K562 (cell line): ENCODE data around the gene TSPAN18. TPM values are rescaled to one million over a fixed set of nuclear protein-coding genes. Genes with fewer than 3 reads are reported as not detected.

ENCODE experiments used
- ATAC-seq: fragments of 200-7000 bp; cut with Tn5 transposase; 3 replicates; pipeline ENCODE4 v1.9.1; 2020; ENCODE audit warnings: moderate library complexity
- BruUV-seq: library from RNA; stranded (reverse); fragments of 400-500 nt; replicated peaks from 2 replicates; lab custom pipeline; 2021; lab: Mats Ljungman, UMichigan
- CTCF ChIA-PET: fragments of 300-600 bp; formaldehyde crosslinking; extraction: SDS; loops from one replicate; lab custom pipeline; 2021; ENCODE audit warnings: low intra/inter-chr PET ratio; lab: Yijun Ruan, JAX
- POLR2A ChIA-PET: fragments of 300-600, 350-650 bp; sonication (Branson Sonifier 250); formaldehyde crosslinking; extraction: SDS; loops from one replicate; lab custom pipeline; 2021; ENCODE audit warnings: antibody characterized with exemption, inconsistent platforms; lab: Yijun Ruan, JAX
- DNase-seq, 4 experiments: peaks; one replicate each; pipeline versions ENCODE4 v3.0.0 to v3.0.0-alpha.2; 2011 to 2018; ENCODE audit warnings: low spot score in 3 of 4, mixed read lengths in 3 of 4; ENCODE audit errors: extremely low read depth in 1 of 4
- FAIRE-seq: peaks from 2 replicates; lab custom pipeline; 2011; peaks lifted over from hg19 to GRCh38; lab: Jason Lieb, UNC
- H2AFZ ChIP-seq: 2 replicates; pipeline ENCODE4 v1.6.0; 2011; ENCODE audit warnings: low read depth, low read length, control low read depth, inconsistent platforms
- H3K27ac ChIP-seq: fragments of 200-600 bp; 3 replicates; pipeline ENCODE4 v1.8.0; 2011; ENCODE audit warnings: low read depth, mild to moderate bottlenecking, control low read depth, inconsistent platforms, low read length, moderate library complexity, mixed read lengths; ENCODE audit errors: extremely low read depth
- H3K27me3 ChIP-seq, 2 experiments: fragments of 300-600 bp in 1 of 2; 2 replicates in 1 of 2; 3 replicates in 1 of 2; pipeline versions ENCODE4 v1.6.0 to v1.8.0; 2011; ENCODE audit warnings: inconsistent platforms in 2 of 2, low read length in 2 of 2, mild to moderate bottlenecking in 1 of 2, mixed read lengths in 1 of 2, moderate library complexity in 1 of 2; ENCODE audit not compliant: control insufficient read depth in 2 of 2, insufficient read depth in 2 of 2
- H3K36me3 ChIP-seq: fragments of 300-600 bp; 3 replicates; pipeline ENCODE4 v1.8.0; 2011; ENCODE audit warnings: mild to moderate bottlenecking, low read length, inconsistent platforms; ENCODE audit not compliant: control insufficient read depth, insufficient read depth
- H3K4me1 ChIP-seq, 2 experiments: fragments of 200-600 bp in 1 of 2; replicated peaks in 1 of 2; 2 replicates in 1 of 2; 3 replicates in 1 of 2; pipeline versions ENCODE4 v1.5.1 to v1.8.0; 2011; ENCODE audit warnings: inconsistent platforms in 2 of 2, low read length in 2 of 2, mild to moderate bottlenecking in 1 of 2, mixed read lengths in 1 of 2, moderate library complexity in 1 of 2; ENCODE audit not compliant: control insufficient read depth in 2 of 2, insufficient read depth in 2 of 2
- H3K4me2 ChIP-seq: 2 replicates; pipeline ENCODE4 v1.6.1; 2011; ENCODE audit warnings: low read length, control low read depth, inconsistent platforms, mixed read lengths; ENCODE audit not compliant: insufficient read depth
- H3K4me3 ChIP-seq: fragments of 200-600 bp; sonication (generic), shearing (Covaris generic); 2 replicates; pipeline ENCODE4 v1.5.1; 2016; ENCODE audit warnings: control low read depth, inconsistent platforms
- H3K79me2 ChIP-seq: fragments of 200-600 bp; 3 replicates; pipeline ENCODE4 v1.8.0; 2011; ENCODE audit warnings: low read length, inconsistent platforms; ENCODE audit not compliant: control insufficient read depth, insufficient read depth
- H3K9ac ChIP-seq, 2 experiments: 2 replicates each; pipeline versions ENCODE4 v1.6.0 to v1.6.1; 2011; ENCODE audit warnings: low read depth in 2 of 2, low read length in 2 of 2, control low read depth in 1 of 2, inconsistent platforms in 1 of 2, mild to moderate bottlenecking in 1 of 2, mixed read lengths in 1 of 2; ENCODE audit not compliant: insufficient read depth in 1 of 2
- H3K9me1 ChIP-seq: one replicate; pipeline ENCODE4 v1.6.0; 2011; ENCODE audit warnings: inconsistent platforms, mild to moderate bottlenecking, low read length, moderate library complexity; ENCODE audit not compliant: control insufficient read depth, insufficient read depth
- H3K9me3 ChIP-seq: replicated peaks from 2 replicates; pipeline ENCODE4 v1.5.1; 2011; ENCODE audit warnings: low read depth, low read length, inconsistent platforms; ENCODE audit not compliant: control insufficient read depth, insufficient read depth
- H4K20me1 ChIP-seq: replicated peaks from 2 replicates; pipeline ENCODE4 v1.6.1; 2011; ENCODE audit warnings: low read length, inconsistent platforms, mixed read lengths; ENCODE audit not compliant: control insufficient read depth, insufficient read depth
- NFATC3 ChIP-seq: fragments of 450-650 bp; IDR thresholded peaks from 2 replicates; pipeline ENCODE4 v1.6.1; 2017; ENCODE audit warnings: mild to moderate bottlenecking
- RBM25 ChIP-seq: fragments of 200-400 bp; formaldehyde crosslinking; IDR thresholded peaks from 2 replicates; pipeline ENCODE4 v1.6.1; 2018; ENCODE audit warnings: low read length, low read depth, moderate library complexity; ENCODE audit not compliant: severe bottlenecking
- SAP30 ChIP-seq: fragments of 200-600 bp; sonication (generic); IDR thresholded peaks from 2 replicates; pipeline ENCODE4 v1.6.1; 2012; ENCODE audit warnings: borderline replicate concordance, low read depth, mild to moderate bottlenecking, moderate library complexity, low read length, control low read depth, inconsistent platforms; ENCODE audit not compliant: insufficient read depth, poor library complexity, severe bottlenecking
- SIN3B ChIP-seq: fragments of 450-650 bp; IDR thresholded peaks from 2 replicates; pipeline ENCODE4 v1.6.1; 2017; ENCODE audit warnings: low read depth, mild to moderate bottlenecking, moderate library complexity
- ZBTB43 ChIP-seq: sonication (generic); formaldehyde crosslinking; IDR thresholded peaks from 2 replicates; pipeline ENCODE4 v1.8.0; 2023; ENCODE audit warnings: mild to moderate bottlenecking, missing genetic modification reagents
- ZNF140 ChIP-seq: fragments of 250-450 bp; sonication (Bioruptor Pico); IDR thresholded peaks from 2 replicates; pipeline ENCODE4 v1.8.0; 2021; ENCODE audit warnings: moderate library complexity, mild to moderate bottlenecking, inconsistent platforms
- ZNF583 ChIP-seq: fragments of 250-450 bp; sonication (Bioruptor Pico); IDR thresholded peaks from 2 replicates; pipeline ENCODE4 v1.4.0; 2020
- WGBS: fragments of 100-300 bp; shearing (Covaris generic); methylation state at CpG from one replicate; pipeline ENCODE4 v1.1.6; 2016; ENCODE audit warnings: low coverage, mixed read lengths; ENCODE audit not compliant: insufficient coverage; ENCODE audit errors: missing lambda C conversion rate; 5-methylcytosine and 5-hydroxymethylcytosine counted together
- in situ Hi-C: fragments of 300-500 bp; cut with MboI; formaldehyde crosslinking; loops from 4 replicates; pipeline ENCODE4 v1.15.0; 2018; ENCODE audit warnings: inconsistent platforms, mixed read lengths
- intact Hi-C: fragments of 100-400 bp; cut with micrococcal nuclease; formaldehyde crosslinking; loops from 2 replicates; pipeline ENCODE4 v1.14.2; 2022
- polyA plus RNA-seq, 8 experiments: library from polyadenylated mRNA; depleted of rRNA in 4 of 8; stranded (reverse) in 5 of 8; unstranded in 3 of 8; fragments of >200 nt; fragmentation: Nextera tagmentation in 2 of 8; fragmentation: Illumina TruSeq in 1 of 8; extraction: Ambion mirVana in 2 of 8; extraction: Trizol in 1 of 8; gene quantifications; 2 replicates each; pipeline versions ENCODE4 v1.2.1 to v1.2.3, GENCODE V29; 2011 to 2014; ENCODE audit warnings: inconsistent platforms in 1 of 8, missing spikeins in 1 of 8
- total RNA-seq, 7 experiments: library from RNA; depleted of rRNA in 6 of 7; stranded (reverse); fragments of >200 nt in 6 of 7; fragmentation: Illumina TruSeq in 2 of 7; extraction: Trizol in 2 of 7; gene quantifications; 2 replicates each; pipeline versions ENCODE4 v1.2.1 to v1.2.3, GENCODE V29; 2011 to 2021; ENCODE audit warnings: low replicate concordance in 1 of 7

TSPAN18 gene
- total and polyA plus RNA-seq, 9 of the 15 experiments (the other 6 are each of a cell fraction or from before 2014, with no cell fraction given): 0.17 to 0.35 (median 0.22) TPM; not detected in 4

- ChIA-PET POLR2A (interaction anchor here (0.7 kb wide), 1 partner anchor 39 kb away, joined by 5 read pairs; no protein-coding TSS in a partner anchor), CTCF (interaction anchor here (0.5 to 0.8 kb wide), 2 partner anchors 287 to 354 kb away, joined by 3 to 5 read pairs; no protein-coding TSS in a partner anchor)
- H3K27me3 ChIP-seq: peaks cover 8 to 45% of the 10 kb centered on the region in 2 experiments; a peak in 4 of 5 replicates
- no peak overlapping the region for H3K9ac ChIP-seq
- H3K9me3 ChIP-seq: no peaks in the 10 kb centered on the region
- no peak overlapping the region for H2AFZ ChIP-seq
- peaks cover 4 to 17% of the 10 kb centered on the region in 2 experiments; a peak in 4 of 5 replicates for H3K4me1 ChIP-seq
- no peaks in the 10 kb centered on the region for H3K79me2 ChIP-seq
- H3K36me3 ChIP-seq: no peaks in the 10 kb centered on the region
- BruUV-seq: no TSS peak
- H3K4me2 ChIP-seq: no peak overlapping the region
- no peak for TF ChIP-seq SIN3B
- no peak for TF ChIP-seq ZNF140 (CRISPR knock-in tag)
- TF ChIP-seq ZNF583 (CRISPR knock-in tag): no peak
- TF ChIP-seq RBM25: no peak
- no peak for TF ChIP-seq SAP30
- no peak for TF ChIP-seq NFATC3
- TF ChIP-seq ZBTB43 (CRISPR knock-in tag): no peak
- no peak for DNase-seq
- H4K20me1 ChIP-seq: 0 out of 2 replicates have a peak, but pooled peaks cover 3% of the 10 kb centered on the region
- H3K27ac ChIP-seq: no peak overlapping the region
- intact Hi-C loops: no loop called here
- ATAC-seq: no peak
- H3K9me1 ChIP-seq: peaks cover 6% of the 10 kb centered on the region
- no peak for FAIRE-seq
- H3K4me3 ChIP-seq: no peak overlapping the region
- in situ Hi-C loops: no loop called here
- 8% methylated on average over 14 of the region's 14 CpGs for WGBS
Measured at GRCh38 chr11:44909557-44909956, 182.8 kb downstream of the TSPAN18 start.
